ENCODE data around the gene SLC18A2. TPM values are rescaled to one million over a fixed set of nuclear protein-coding genes. Genes with fewer than 3 reads are reported as not detected.

The SLC18A2 gene
- under 1 TPM; 0.22 to 0.57 (median 0.33) TPM for polyA plus RNA-seq
- long read RNA-seq, donor 1, partial matches to known transcripts = 16 of 32 reads
- long read RNA-seq, donor 1, other reads (novel, unspliced or antisense) = 16 of 32 reads
- long read RNA-seq, donor 2, partial matches to known transcripts = 0 of 1 reads
- long read RNA-seq, donor 2, other reads (novel, unspliced or antisense) = 0 of 1 reads
- long read RNA-seq, donor 3 = 0 reads
- long read RNA-seq, donor 4 = 0 reads
- long read RNA-seq, donor 5 = 0 reads
- long read RNA-seq, donor 6 = 0 reads
- long read RNA-seq, donor 7 = 0 reads
- long read RNA-seq, donor 8 = 0 reads
- long read RNA-seq, donor 9 = 0 reads
- long read RNA-seq, donor 10, partial matches to known transcripts = 23 of 23 reads
- long read RNA-seq, donor 10, other reads (novel, unspliced or antisense) = 0 of 23 reads

DNA sequence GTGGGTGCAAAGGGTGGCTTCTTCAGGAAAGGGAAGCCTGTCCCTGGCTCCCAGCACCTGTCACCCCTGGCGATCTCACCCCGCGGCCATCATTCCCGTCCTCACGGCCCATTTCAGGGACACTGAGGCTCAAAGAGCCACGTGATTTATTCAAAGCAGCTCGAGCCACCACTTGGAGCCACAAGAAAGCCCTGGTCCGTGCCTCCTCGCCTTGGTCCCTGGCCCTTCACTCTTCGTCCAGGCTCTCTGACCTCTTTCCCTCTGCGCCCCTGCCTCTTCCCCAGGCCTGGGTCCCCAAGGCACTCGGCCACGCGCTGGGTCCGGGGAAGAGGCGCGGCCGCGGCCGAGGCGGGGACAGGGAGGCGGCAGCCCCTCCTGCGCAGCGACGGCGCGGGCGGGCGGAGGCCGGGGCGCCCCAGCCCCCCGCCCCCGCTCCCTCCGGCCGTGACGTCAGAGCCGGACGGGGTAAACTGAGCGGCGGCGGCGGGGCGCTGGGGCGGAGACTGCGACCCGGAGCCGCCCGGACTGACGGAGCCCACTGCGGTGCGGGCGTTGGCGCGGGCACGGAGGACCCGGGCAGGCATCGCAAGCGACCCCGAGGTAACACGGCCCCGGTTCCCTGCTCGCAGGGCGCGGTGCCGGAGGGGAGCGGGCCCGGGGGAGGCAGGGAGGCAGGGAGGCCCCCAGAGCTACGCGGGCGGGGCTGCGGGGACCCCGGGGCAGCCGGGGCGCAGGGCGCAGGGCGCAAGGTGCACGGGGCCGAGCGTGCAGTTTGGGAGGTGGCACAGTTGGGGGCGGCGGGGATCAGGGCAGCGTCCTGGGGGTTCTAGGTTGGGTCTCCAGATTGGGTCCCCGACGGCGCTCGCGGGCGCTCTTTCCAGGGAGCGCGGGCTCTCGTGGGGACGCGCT is at the start of gene SLC18A2:
Gene SLC18A2, plus strand, starts transcription at position 494 of the 909 bp plus-strand sequence. CDS start 580 bp downstream, outside the sequence.
- peaks cover 6 to 67% (median 17%) of the 10 kb centered on the region in 3 donors for H3K27me3 ChIP-seq (ENCODE audit: control insufficient read depth in 3 of 3, insufficient read depth in 3 of 3, low read length in 3 of 3)
- 2 to 6% (median 4%) methylated on average over 49 to 93 of the region's 93 CpGs for WGBS, 3 donors
- H3K4me1 ChIP-seq (ENCODE audit: control insufficient read depth in 3 of 3, insufficient read depth in 2 of 3, low read depth in 1 of 3, low read length in 2 of 3) = no peaks in the 10 kb centered on the region
- no peaks in the 10 kb centered on the region for H3K36me3 ChIP-seq (ENCODE audit: control insufficient read depth in 3 of 3, insufficient read depth in 2 of 3, low read depth in 1 of 3, low read length in 3 of 3)
- DNase-seq (peak in 1 of 2 donors; percentile 15), FAIRE-seq (no peak)
- H3K27ac ChIP-seq (ENCODE audit: low read depth in 1 of 3, low read length in 2 of 3) = no peak within 1 kb of the TSS
- H3K9me3 ChIP-seq (ENCODE audit: control insufficient read depth in 2 of 2, insufficient read depth in 1 of 2, low read depth in 1 of 2, low read length in 1 of 2) = no peaks in the 10 kb centered on the region
- peak within 1 kb of the TSS in 1 of 3 donors; percentile 5 for H3K4me3 ChIP-seq (ENCODE audit: low read depth in 1 of 3, low read length in 3 of 3)

DNA sequence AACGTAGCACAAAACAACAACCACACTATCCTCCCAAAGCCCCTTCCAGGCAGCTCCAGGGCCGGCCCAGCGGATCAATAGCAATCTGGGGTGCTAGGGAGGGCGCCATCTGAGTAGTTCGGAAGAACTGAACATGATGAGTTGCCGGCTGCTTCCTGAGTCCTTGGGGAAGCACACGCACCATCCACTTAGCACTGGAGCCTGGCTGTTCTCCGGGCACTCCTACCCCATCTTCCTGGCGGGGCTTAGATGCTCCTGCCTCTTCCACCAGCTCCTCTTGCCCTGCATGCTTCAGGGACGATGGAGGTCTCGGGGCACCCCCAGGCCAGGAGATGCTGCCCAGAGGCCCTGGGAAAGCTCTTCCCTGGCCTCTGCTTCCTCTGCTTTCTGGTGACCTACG is 43.7 kb upstream of the SLC18A2 start, which contains the start of gene KCNK18:
Gene KCNK18, plus strand, starts transcription at position 301 of the 400 bp plus-strand sequence. Its CDS starts 0 bp downstream, at position 301.
- Histone ChIP-seq H3K27ac (ENCODE audit: low read depth in 1 of 3, low read length in 2 of 3) (no peak within 1 kb of the TSS), H3K36me3 (ENCODE audit: control insufficient read depth in 3 of 3, insufficient read depth in 2 of 3, low read depth in 1 of 3, low read length in 3 of 3) (no peaks in the 10 kb centered on the region), H3K4me1 (ENCODE audit: control insufficient read depth in 3 of 3, insufficient read depth in 2 of 3, low read depth in 1 of 3, low read length in 2 of 3) (no peaks in the 10 kb centered on the region), H3K4me3 (ENCODE audit: low read depth in 1 of 3, low read length in 3 of 3) (no peak within 1 kb of the TSS), H3K9me3 (ENCODE audit: control insufficient read depth in 2 of 2, insufficient read depth in 1 of 2, low read depth in 1 of 2, low read length in 1 of 2) (no peaks in the 10 kb centered on the region), H3K27me3 (ENCODE audit: control insufficient read depth in 3 of 3, insufficient read depth in 3 of 3, low read length in 3 of 3) (peaks cover 0 to 3% (median 2%) of the 10 kb centered on the region in 3 donors)
- WGBS, 3 donors = 78 to 83% (median 83%) methylated on average over 12 of the region's 12 CpGs
- no peak for FAIRE-seq
- DNase-seq = no peak

DNA sequence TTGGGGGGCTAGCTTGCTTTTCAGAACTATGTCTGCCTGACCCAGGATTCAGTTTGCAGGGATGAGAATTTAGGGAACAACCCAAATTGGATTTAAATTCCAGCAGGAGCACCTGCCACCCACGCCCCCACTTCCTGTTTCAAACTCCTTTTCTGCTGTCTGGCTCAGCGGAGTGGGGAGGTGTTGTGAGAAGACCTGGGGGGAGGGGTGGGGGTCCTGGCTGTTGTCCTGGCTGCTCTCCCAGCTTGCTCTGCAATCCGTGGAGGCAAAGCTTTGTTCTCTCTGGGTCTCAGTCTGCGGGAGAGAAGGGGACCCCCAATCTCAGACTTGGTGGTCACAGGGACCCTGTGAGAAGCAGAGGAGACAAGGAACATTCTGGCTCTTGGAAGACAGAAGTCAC is 42.8 kb upstream of the SLC18A2 start:
- H3K4me3 ChIP-seq (ENCODE audit: low read depth in 1 of 3, low read length in 3 of 3) = no peak overlapping the region
- H3K36me3 ChIP-seq (ENCODE audit: control insufficient read depth in 3 of 3, insufficient read depth in 2 of 3, low read depth in 1 of 3, low read length in 3 of 3) = no peaks in the 10 kb centered on the region
- peaks cover 0 to 3% (median 2%) of the 10 kb centered on the region in 3 donors for H3K27me3 ChIP-seq (ENCODE audit: control insufficient read depth in 3 of 3, insufficient read depth in 3 of 3, low read length in 3 of 3)
- no peaks in the 10 kb centered on the region for H3K9me3 ChIP-seq (ENCODE audit: control insufficient read depth in 2 of 2, insufficient read depth in 1 of 2, low read depth in 1 of 2, low read length in 1 of 2)
- H3K27ac ChIP-seq (ENCODE audit: low read depth in 1 of 3, low read length in 2 of 3) = no peak overlapping the region
- no peak for DNase-seq
- no peaks in the 10 kb centered on the region for H3K4me1 ChIP-seq (ENCODE audit: control insufficient read depth in 3 of 3, insufficient read depth in 2 of 3, low read depth in 1 of 3, low read length in 2 of 3)
- 35 to 59% (median 43%) methylated on average over 3 to 4 of the region's 4 CpGs for WGBS, 3 donors
- no peak for FAIRE-seq

GRCh38 chr10:117201826-117202225 is 39.1 kb upstream of the SLC18A2 start:
- no peak for FAIRE-seq
- no peak for DNase-seq
- no peaks in the 10 kb centered on the region for H3K36me3 ChIP-seq (ENCODE audit: control insufficient read depth in 3 of 3, insufficient read depth in 2 of 3, low read depth in 1 of 3, low read length in 3 of 3)
- no peak overlapping the region for H3K4me3 ChIP-seq (ENCODE audit: low read depth in 1 of 3, low read length in 3 of 3)
- H3K4me1 ChIP-seq (ENCODE audit: control insufficient read depth in 3 of 3, insufficient read depth in 2 of 3, low read depth in 1 of 3, low read length in 2 of 3) = no peaks in the 10 kb centered on the region
- 61 to 78% (median 63%) methylated on average over 4 of the region's 4 CpGs for WGBS, 3 donors
- H3K27ac ChIP-seq (ENCODE audit: low read depth in 1 of 3, low read length in 2 of 3) = no peak overlapping the region
- peaks cover 0 to 2% (median 0%) of the 10 kb centered on the region in 3 donors for H3K27me3 ChIP-seq (ENCODE audit: control insufficient read depth in 3 of 3, insufficient read depth in 3 of 3, low read length in 3 of 3)
- H3K9me3 ChIP-seq (ENCODE audit: control insufficient read depth in 2 of 2, insufficient read depth in 1 of 2, low read depth in 1 of 2, low read length in 1 of 2) = peaks cover 0 to 3% of the 10 kb centered on the region in 2 donors

DNA sequence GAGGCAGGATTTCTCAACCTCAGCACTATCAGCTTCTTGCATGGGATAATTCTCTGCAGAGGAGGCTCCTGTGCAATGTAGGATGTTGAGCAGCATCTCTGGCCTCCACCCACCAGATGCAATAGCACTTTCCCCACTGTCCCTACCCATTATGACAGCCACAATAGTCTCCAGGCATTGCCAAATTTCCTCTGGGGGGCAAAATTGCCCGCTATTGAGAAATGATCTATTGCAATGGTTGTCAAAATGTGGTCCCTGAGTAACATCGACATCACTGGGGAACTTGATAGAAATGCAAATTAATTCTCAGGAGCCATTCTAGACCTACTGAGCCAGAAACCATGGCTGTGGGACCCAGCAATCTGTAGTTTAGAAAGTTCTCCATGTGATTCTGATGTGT is 36.6 kb upstream of the SLC18A2 start:
- Histone ChIP-seq H3K36me3 (ENCODE audit: control insufficient read depth in 3 of 3, insufficient read depth in 2 of 3, low read depth in 1 of 3, low read length in 3 of 3) (no peaks in the 10 kb centered on the region), H3K4me3 (ENCODE audit: low read depth in 1 of 3, low read length in 3 of 3) (no peak overlapping the region), H3K27me3 (ENCODE audit: control insufficient read depth in 3 of 3, insufficient read depth in 3 of 3, low read length in 3 of 3) (peaks cover 0 to 4% (median 0%) of the 10 kb centered on the region in 3 donors), H3K4me1 (ENCODE audit: control insufficient read depth in 3 of 3, insufficient read depth in 2 of 3, low read depth in 1 of 3, low read length in 2 of 3) (no peaks in the 10 kb centered on the region), H3K9me3 (ENCODE audit: control insufficient read depth in 2 of 2, insufficient read depth in 1 of 2, low read depth in 1 of 2, low read length in 1 of 2) (peaks cover 0 to 3% of the 10 kb centered on the region in 2 donors), H3K27ac (ENCODE audit: low read depth in 1 of 3, low read length in 2 of 3) (no peak overlapping the region)
- no peak for FAIRE-seq
- 36 to 57% (median 42%) methylated on average over 2 of the region's 2 CpGs for WGBS, 3 donors
- no peak for DNase-seq

GRCh38 chr10:117212176-117212575 is 28.7 kb upstream of the SLC18A2 start:
- WGBS, 3 donors = 82 to 88% (median 83%) methylated on average over 1 of the region's 1 CpG
- Histone ChIP-seq H3K27me3 (ENCODE audit: control insufficient read depth in 3 of 3, insufficient read depth in 3 of 3, low read length in 3 of 3) (peaks cover 0 to 35% (median 6%) of the 10 kb centered on the region in 3 donors), H3K27ac (ENCODE audit: low read depth in 1 of 3, low read length in 2 of 3) (no peak overlapping the region), H3K36me3 (ENCODE audit: control insufficient read depth in 3 of 3, insufficient read depth in 2 of 3, low read depth in 1 of 3, low read length in 3 of 3) (no peaks in the 10 kb centered on the region), H3K4me3 (ENCODE audit: low read depth in 1 of 3, low read length in 3 of 3) (no peak overlapping the region), H3K4me1 (ENCODE audit: control insufficient read depth in 3 of 3, insufficient read depth in 2 of 3, low read depth in 1 of 3, low read length in 2 of 3) (peaks cover 0 to 6% (median 0%) of the 10 kb centered on the region in 3 donors), H3K9me3 (ENCODE audit: control insufficient read depth in 2 of 2, insufficient read depth in 1 of 2, low read depth in 1 of 2, low read length in 1 of 2) (peaks cover 0 to 6% of the 10 kb centered on the region in 2 donors)
- DNase-seq (no peak), FAIRE-seq (no peak)

GRCh38 chr10:117214401-117214800 is 26.5 kb upstream of the SLC18A2 start:
- Histone ChIP-seq H3K27me3 (ENCODE audit: control insufficient read depth in 3 of 3, insufficient read depth in 3 of 3, low read length in 3 of 3) (peaks cover 0 to 40% (median 9%) of the 10 kb centered on the region in 3 donors), H3K4me3 (ENCODE audit: low read depth in 1 of 3, low read length in 3 of 3) (no peak overlapping the region), H3K27ac (ENCODE audit: low read depth in 1 of 3, low read length in 2 of 3) (no peak overlapping the region), H3K9me3 (ENCODE audit: control insufficient read depth in 2 of 2, insufficient read depth in 1 of 2, low read depth in 1 of 2, low read length in 1 of 2) (peaks cover 0 to 6% of the 10 kb centered on the region in 2 donors), H3K4me1 (ENCODE audit: control insufficient read depth in 3 of 3, insufficient read depth in 2 of 3, low read depth in 1 of 3, low read length in 2 of 3) (peaks cover 0 to 8% (median 0%) of the 10 kb centered on the region in 3 donors), H3K36me3 (ENCODE audit: control insufficient read depth in 3 of 3, insufficient read depth in 2 of 3, low read depth in 1 of 3, low read length in 3 of 3) (no peaks in the 10 kb centered on the region)
- FAIRE-seq = no peak
- DNase-seq = no peak
- 37 to 57% (median 38%) methylated on average over 1 of the region's 1 CpG for whole genome bisulfite sequencing, 3 donors

DNA sequence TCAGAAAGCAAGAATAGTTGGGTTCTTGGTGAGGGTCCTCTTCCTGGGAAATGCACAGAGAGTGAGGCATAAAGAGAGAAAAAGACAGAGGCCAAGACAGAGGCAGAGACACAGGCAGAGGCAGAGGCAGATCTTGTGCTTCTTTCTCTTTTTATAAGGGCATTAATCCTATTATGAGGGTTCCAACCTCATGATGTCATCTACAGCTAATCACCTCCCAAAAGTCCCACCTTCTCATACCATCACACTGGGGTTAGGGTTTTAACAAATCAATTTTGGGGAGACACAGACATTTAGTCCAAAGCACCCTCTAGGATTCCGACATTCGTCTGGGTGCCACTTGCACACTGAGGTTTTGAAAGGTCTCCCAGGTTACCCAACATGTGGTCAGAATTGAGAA is 25.8 kb upstream of the SLC18A2 start:
- 74 to 87% (median 85%) methylated on average over 2 of the region's 2 CpGs for WGBS, 3 donors
- FAIRE-seq (no peak), DNase-seq (no peak)
- peaks cover 0 to 6% of the 10 kb centered on the region in 2 donors for H3K9me3 ChIP-seq (ENCODE audit: control insufficient read depth in 2 of 2, insufficient read depth in 1 of 2, low read depth in 1 of 2, low read length in 1 of 2)
- H3K36me3 ChIP-seq (ENCODE audit: control insufficient read depth in 3 of 3, insufficient read depth in 2 of 3, low read depth in 1 of 3, low read length in 3 of 3) = no peaks in the 10 kb centered on the region
- H3K4me1 ChIP-seq (ENCODE audit: control insufficient read depth in 3 of 3, insufficient read depth in 2 of 3, low read depth in 1 of 3, low read length in 2 of 3) = peaks cover 0 to 8% (median 0%) of the 10 kb centered on the region in 3 donors
- no peak overlapping the region for H3K4me3 ChIP-seq (ENCODE audit: low read depth in 1 of 3, low read length in 3 of 3)
- no peak overlapping the region for H3K27ac ChIP-seq (ENCODE audit: low read depth in 1 of 3, low read length in 2 of 3)
- H3K27me3 ChIP-seq (ENCODE audit: control insufficient read depth in 3 of 3, insufficient read depth in 3 of 3, low read length in 3 of 3) = peaks cover 0 to 43% (median 9%) of the 10 kb centered on the region in 3 donors
